Rectal smooth muscle tissue (tissue), 1 donor: ENCODE measurements around the gene OR4K5.
"Not testable (repeated sequence)": the region's sequence is repeated elsewhere in the genome, so short reads cannot be mapped to it uniquely, and the experiment has no call there.

Experiments
- H3K27ac ChIP-seq: one replicate; pipeline ENCODE4 v1.7.0; 2013; ENCODE audit warnings: low read depth, low read length, inconsistent platforms
- H3K27me3 ChIP-seq: one replicate; pipeline ENCODE4 v1.7.0; 2013; ENCODE audit warnings: low read length; ENCODE audit not compliant: control insufficient read depth, insufficient read depth
- H3K36me3 ChIP-seq: one replicate; pipeline ENCODE4 v1.7.0; 2013; ENCODE audit warnings: low read length; ENCODE audit not compliant: control insufficient read depth, insufficient read depth
- H3K4me1 ChIP-seq: one replicate; pipeline ENCODE4 v1.7.0; 2013; ENCODE audit warnings: low read length; ENCODE audit not compliant: control insufficient read depth, insufficient read depth
- H3K4me3 ChIP-seq: one replicate; pipeline ENCODE4 v1.7.0; 2013; ENCODE audit warnings: low read length
- H3K9ac ChIP-seq: one replicate; pipeline ENCODE4 v1.7.0; 2013; ENCODE audit warnings: low read length

The OR4K5 gene

GRCh38 chr14:19930617-19931016 lies 10.2 kb downstream of the OR4K5 start, which contains the start of gene OR4K1:
Gene OR4K1 (plus strand): TSS chr14:19930917. CDS start chr14:19935667, 4,750 bp downstream.
- H3K27ac ChIP-seq, result no peak within 1 kb of the TSS
- no peaks in the 10 kb centered on the region for H3K36me3 ChIP-seq
- no peaks in the 10 kb centered on the region for H3K4me1 ChIP-seq
- no peak within 1 kb of the TSS for H3K9ac ChIP-seq
- no peak within 1 kb of the TSS for H3K4me3 ChIP-seq
- H3K27me3 ChIP-seq, result no peaks in the 10 kb centered on the region

- no peak overlapping the region for H3K4me3 ChIP-seq
Measured at GRCh38 chr14:19941668-19942067, 21.3 kb downstream of the OR4K5 start.

GRCh38 chr14:19947413-19948090 lies 27.1 kb downstream of the OR4K5 start:
- Histone ChIP-seq H3K27me3 (no peaks in the 10 kb centered on the region), H3K36me3 (no peaks in the 10 kb centered on the region), H3K4me1 (no peaks in the 10 kb centered on the region)

More at GRCh38 chr14:19941668-19942067, 21.3 kb downstream of the OR4K5 start:
- H3K4me1 ChIP-seq, result no peaks in the 10 kb centered on the region
- no peaks in the 10 kb centered on the region for H3K27me3 ChIP-seq
- no peak overlapping the region for H3K27ac ChIP-seq
- no peaks in the 10 kb centered on the region for H3K36me3 ChIP-seq
- no peak overlapping the region for H3K9ac ChIP-seq

GRCh38 chr14:19949218-19949617 lies 28.8 kb downstream of the OR4K5 start:
- H3K36me3 ChIP-seq, result no peaks in the 10 kb centered on the region
- no peaks in the 10 kb centered on the region for H3K4me1 ChIP-seq
- H3K9ac ChIP-seq, result no peak overlapping the region
- no peak overlapping the region for H3K27ac ChIP-seq
- H3K4me3 ChIP-seq, result no peak overlapping the region
- no peaks in the 10 kb centered on the region for H3K27me3 ChIP-seq

More at GRCh38 chr14:19947413-19948090, 27.1 kb downstream of the OR4K5 start:
- no peak overlapping the region for H3K4me3 ChIP-seq
- no peak overlapping the region for H3K9ac ChIP-seq
- no peak overlapping the region for H3K27ac ChIP-seq

DNA sequence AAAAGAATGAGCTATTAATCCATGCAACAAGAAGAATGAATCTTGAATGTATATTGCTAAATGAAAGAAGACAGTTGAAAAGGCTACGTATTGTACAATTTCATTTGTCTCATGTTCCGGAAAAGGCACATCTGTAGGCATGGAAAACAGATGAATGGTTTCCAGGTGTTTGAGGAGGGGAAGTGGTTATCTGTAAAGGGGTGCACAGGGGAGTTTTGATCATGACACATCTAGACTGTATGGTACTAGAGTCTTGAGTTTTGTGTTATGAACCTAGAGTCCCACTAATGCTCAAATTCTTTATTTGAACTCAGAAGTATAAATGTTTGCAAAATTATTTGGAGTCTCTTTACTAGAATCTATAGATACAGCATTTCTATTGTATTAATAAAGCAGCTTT lies 49.3 kb downstream of the OR4K5 start:
- not testable (repeated sequence) for H3K36me3 ChIP-seq, H3K27ac ChIP-seq, H3K27me3 ChIP-seq, H3K9ac ChIP-seq, H3K4me3 ChIP-seq, H3K4me1 ChIP-seq
